Epithelial cell of prostate (primary cell): ENCODE data around the gene ACTN1.
"Not testable (repeated sequence)": the region's sequence is repeated elsewhere in the genome, so short reads cannot be mapped to it uniquely, and the experiment has no call there.

Source experiments
- DNase-seq: peaks from one replicate; pipeline ENCODE4 v3.0.0-alpha.2; 2011; ENCODE audit warnings: low read depth, low spot score
- H3K27ac ChIP-seq: fragments of 450-650 bp; 2 replicates; pipeline ENCODE4 v1.5.1; 2017; ENCODE audit warnings: mild to moderate bottlenecking

Gene ACTN1

DNA sequence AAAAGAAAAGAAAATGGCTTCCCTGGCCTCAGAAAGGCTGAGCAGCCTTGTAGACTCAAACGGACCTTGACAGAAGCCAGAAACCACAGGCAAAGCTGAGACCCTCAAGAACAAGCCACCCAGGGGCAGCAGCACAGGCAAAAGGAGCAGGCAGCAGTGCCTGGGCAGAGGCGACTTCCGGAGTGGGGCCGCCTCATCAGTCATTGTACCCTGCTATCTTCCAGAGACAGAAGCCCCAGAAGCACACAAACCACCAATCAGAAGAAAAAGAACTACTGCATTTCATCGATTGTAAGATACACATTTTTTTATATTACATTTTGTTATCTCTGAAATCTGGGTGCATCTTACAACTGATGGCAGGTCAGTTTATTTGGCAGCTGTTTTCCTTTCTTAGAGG is 128.0 kb downstream of the ACTN1 start:
- DNase-seq: no peak
- no peak overlapping the region for H3K27ac ChIP-seq

- no peak for DNase-seq
- no peak overlapping the region for H3K27ac ChIP-seq
Measured at GRCh38 chr14:68849416-68849815, 129.7 kb downstream of the ACTN1 start.

GRCh38 chr14:68848253-68848652 is 130.8 kb downstream of the ACTN1 start:
- H3K27ac ChIP-seq: no peak overlapping the region
- DNase-seq: no peak

DNA sequence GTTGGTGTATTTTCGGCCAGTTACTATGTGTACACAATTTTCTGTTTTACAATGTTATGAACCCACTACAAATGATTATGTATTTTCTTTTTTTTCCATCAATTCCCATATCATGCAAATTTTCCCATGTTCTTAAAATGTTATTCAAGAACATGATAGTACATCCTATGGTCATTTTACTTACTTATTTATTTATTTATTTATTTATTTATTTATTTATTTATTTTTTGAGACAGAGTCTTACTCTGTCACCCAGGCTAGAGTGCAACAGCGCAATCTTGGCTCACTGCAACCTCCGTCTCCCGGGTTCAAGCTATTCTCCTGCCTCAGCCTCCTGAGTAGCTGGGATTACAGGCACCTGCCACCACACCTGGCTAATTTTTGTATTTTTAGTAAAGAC is 131.5 kb downstream of the ACTN1 start:
- H3K27ac ChIP-seq, DNase-seq: not testable (repeated sequence)

GRCh38 chr14:68846466-68846865 is 132.6 kb downstream of the ACTN1 start:
- DNase-seq: no peak
- H3K27ac ChIP-seq: no peak overlapping the region

GRCh38 chr14:68844210-68844545 is 134.9 kb downstream of the ACTN1 start:
- H3K27ac ChIP-seq: no peak overlapping the region
- no peak for DNase-seq

DNA sequence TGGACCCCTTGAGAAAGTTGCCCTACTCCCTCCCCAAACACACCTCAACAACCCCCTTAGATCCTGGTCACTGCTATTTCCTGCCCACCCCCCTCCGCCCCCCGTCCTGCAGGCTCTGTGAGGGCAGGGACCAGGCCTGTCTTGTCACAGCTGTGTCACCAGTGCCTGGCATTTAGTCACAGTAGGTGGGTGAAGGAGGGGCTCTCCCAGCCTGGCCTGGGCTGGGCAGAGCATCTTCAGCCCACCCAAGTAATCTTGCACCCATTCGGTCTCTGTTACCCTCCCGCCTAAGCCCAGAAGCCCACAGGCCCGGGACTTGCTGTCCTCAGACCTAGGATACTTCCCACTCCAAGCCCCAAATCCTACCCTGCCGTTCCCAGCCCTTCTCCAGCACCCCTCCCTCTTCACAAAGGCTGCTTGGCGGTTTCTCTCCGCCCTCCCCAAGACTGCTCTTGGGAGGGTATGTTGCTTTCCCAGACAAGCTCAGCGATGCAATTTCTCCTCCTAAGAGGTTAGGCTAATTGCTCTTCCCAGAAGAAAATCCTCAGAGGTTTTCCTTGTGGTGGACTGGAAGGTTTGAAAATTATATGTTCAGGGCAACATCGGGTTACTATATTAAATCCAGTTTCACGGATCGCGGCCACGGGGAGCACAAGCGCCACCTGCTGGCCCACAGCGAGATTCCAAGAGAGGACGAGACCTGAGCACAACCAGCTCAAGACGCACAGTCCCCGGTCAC is 135.5 kb downstream of the ACTN1 start:
- H3K27ac ChIP-seq: no peak overlapping the region
- DNase-seq: no peak

GRCh38 chr14:68842298-68842697 is 136.8 kb downstream of the ACTN1 start:
- no peak overlapping the region for H3K27ac ChIP-seq
- DNase-seq: no peak

- DNase-seq: no peak
- no peak overlapping the region for H3K27ac ChIP-seq
Measured at GRCh38 chr14:68841016-68841809, 137.9 kb downstream of the ACTN1 start.

DNA sequence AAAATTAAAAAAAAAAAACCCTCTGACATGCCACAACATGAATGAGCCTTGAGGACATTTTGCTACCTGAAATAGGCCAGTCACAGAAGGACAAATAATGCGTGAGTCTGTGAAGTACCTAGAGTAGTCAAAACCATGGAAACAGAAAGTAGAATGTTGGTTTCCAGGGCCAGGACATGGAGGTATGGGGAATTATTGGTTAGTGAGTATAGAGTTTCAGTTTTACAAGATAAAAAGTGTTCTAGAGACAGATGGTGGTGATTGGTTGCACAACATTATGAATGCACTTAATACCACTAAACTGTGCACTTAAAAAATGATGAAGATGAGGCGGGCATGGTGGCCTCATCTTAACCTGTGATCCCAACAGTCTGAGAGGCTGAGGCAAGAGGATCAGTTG is 138.6 kb downstream of the ACTN1 start:
- H3K27ac ChIP-seq: no peak overlapping the region

GRCh38 chr14:68836082-68836481 is 143.0 kb downstream of the ACTN1 start:
- no peak for DNase-seq
- H3K27ac ChIP-seq: no peak overlapping the region

More for the DNA sequence above, 138.6 kb downstream of the ACTN1 start:
- no peak for DNase-seq

DNA sequence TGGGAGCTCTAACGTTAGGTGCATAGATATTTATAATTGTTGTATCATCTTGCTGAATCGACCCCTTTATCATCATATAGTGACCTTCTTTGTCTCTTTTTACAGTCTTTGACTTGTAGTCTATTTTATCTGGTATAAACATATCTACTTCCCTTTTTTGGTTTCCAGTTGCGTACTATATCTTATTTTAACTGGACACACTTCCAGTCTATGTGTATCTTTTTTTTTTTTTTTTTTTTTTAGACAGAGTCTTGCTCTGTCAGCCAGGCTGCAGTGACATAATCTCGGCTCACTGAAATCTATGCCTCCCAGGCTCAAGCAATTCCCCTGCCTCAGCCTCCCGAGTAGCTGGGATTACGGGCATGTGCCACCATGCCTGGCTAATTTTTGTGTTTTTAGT is 144.3 kb downstream of the ACTN1 start:
- no peak overlapping the region for H3K27ac ChIP-seq
- DNase-seq: no peak

- no peak for DNase-seq
- H3K27ac ChIP-seq: no peak overlapping the region
Measured at GRCh38 chr14:68828698-68829097, 150.4 kb downstream of the ACTN1 start.

DNA sequence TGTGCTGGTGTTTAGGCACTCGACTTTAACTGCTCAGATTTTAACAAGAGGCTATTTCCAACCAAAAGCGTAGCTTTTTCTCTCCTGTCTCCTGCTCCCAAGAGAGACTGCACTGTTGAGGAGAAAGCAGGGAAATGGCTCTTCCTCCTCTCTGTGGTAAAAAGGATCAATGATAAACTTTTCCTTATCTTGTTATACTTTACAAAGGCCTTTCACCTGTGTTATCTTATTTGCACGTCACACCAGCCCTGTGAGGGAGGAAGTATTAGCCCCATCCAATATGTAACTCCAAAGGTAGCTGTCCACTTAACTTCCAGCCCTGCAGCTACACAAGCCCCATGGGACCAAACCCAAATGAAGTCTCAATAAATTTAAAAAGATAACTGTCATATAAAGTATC is 153.4 kb downstream of the ACTN1 start:
- no peak overlapping the region for H3K27ac ChIP-seq
- DNase-seq: no peak

GRCh38 chr14:68824517-68825347 is 154.4 kb downstream of the ACTN1 start:
- DNase-seq: no peak

GRCh38 chr14:68824207-68824516 is 154.9 kb downstream of the ACTN1 start:
- H3K27ac ChIP-seq: no peak overlapping the region
- DNase-seq: no peak

More at GRCh38 chr14:68824517-68825347, 154.4 kb downstream of the ACTN1 start:
- H3K27ac ChIP-seq: no peak overlapping the region
